ENCODE measurements around the gene ABCB9. TPM values are rescaled to one million over a fixed set of nuclear protein-coding genes. Genes with fewer than 3 reads are reported as not detected.

Gene ABCB9
- total RNA-seq, 1 donor from 2014 or later = 9.6 TPM

DNA sequence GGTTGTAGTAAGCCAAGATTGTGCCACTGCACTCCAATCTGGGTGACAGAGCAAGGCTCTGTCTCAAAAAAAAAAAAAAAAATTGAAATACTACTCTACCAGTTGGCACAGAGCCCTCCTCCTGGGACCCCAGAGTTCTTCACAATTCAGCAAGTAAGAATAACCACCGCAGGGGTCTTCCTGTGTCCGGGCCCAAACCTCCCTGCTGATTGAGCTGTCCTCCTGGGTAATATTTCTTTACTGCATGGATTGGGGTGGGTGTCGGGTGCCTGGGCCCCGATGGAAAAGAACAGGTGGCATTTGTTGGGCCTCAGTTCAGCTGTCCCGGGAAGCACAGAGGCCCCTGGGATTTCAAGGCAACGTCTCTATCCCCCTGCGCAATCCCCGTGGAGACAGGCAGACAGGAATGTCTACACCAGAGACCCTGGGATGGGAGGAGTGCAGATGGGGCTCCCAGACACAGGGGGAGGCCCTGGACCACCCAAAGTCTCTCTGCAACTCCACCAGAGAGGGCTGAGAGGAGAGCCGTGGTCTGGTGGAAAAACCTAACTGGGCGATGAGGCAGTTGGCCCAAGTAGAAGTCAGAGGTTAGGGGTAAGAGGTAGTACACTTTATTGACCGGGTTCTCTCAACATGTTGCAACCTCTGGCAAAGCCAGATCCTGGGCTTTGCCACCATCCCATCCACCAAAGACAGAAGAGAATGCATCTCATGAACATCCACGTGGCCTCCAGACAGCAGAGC, 37.7 kb downstream of the ABCB9 start:
- H3K36me3 Mint-ChIP-seq = no peaks in the 10 kb centered on the region
- DNase-seq (ENCODE audit: extremely low spot score, unreplicated experiment) = no peak
- H3K27ac Mint-ChIP-seq = no peak overlapping the region
- no peak overlapping the region for H3K4me3 Mint-ChIP-seq
- no peaks in the 10 kb centered on the region for H3K9me3 Mint-ChIP-seq
- no peaks in the 10 kb centered on the region for H3K4me1 Mint-ChIP-seq (ENCODE audit: unreplicated experiment)
- H3K27me3 Mint-ChIP-seq = no peaks in the 10 kb centered on the region
- TF ChIP-seq, protein P1, sequence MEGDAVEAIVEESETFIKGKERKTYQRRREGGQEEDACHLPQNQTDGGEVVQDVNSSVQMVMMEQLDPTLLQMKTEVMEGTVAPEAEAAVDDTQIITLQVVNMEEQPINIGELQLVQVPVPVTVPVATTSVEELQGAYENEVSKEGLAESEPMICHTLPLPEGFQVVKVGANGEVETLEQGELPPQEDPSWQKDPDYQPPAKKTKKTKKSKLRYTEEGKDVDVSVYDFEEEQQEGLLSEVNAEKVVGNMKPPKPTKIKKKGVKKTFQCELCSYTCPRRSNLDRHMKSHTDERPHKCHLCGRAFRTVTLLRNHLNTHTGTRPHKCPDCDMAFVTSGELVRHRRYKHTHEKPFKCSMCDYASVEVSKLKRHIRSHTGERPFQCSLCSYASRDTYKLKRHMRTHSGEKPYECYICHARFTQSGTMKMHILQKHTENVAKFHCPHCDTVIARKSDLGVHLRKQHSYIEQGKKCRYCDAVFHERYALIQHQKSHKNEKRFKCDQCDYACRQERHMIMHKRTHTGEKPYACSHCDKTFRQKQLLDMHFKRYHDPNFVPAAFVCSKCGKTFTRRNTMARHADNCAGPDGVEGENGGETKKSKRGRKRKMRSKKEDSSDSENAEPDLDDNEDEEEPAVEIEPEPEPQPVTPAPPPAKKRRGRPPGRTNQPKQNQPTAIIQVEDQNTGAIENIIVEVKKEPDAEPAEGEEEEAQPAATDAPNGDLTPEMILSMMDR (conservative IDR thresholded peaks at IDR 0.05) = no peak

DNA sequence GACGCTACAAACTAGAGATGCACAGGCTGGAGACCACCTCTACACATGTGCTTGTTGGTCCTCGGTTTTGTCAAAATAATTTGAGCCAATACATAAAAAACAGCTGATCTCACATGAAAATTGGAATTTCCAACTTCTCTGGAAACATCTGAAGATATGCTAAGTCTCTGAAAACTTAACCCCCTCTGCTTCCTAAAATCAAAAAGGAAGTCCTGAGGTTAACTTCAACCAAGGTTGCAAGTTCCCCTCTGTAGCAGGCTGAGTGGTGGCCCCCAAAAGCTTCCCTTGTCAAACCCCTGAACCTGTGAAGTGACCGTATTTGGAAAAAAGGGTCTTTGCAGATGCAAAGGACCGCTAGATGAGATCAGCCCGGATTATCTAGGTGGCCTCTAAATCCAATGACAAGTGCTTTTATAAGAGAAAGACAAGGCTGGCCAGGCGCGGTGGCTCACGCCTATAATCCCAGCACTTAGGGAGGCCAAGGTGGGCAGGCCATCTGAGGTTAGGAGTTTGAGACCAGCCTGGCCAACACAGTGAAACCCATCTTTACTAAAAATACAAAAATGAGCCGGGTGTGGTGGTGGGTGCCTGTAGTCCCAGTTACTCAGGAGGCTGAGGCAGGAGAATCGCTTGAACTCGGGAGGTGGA, 38.4 kb downstream of the ABCB9 start:
- TF ChIP-seq, protein P1 (conservative IDR thresholded peaks at IDR 0.05) = no peak
- no peaks in the 10 kb centered on the region for H3K9me3 Mint-ChIP-seq
- no peak for DNase-seq (ENCODE audit: extremely low spot score, unreplicated experiment)

DNA sequence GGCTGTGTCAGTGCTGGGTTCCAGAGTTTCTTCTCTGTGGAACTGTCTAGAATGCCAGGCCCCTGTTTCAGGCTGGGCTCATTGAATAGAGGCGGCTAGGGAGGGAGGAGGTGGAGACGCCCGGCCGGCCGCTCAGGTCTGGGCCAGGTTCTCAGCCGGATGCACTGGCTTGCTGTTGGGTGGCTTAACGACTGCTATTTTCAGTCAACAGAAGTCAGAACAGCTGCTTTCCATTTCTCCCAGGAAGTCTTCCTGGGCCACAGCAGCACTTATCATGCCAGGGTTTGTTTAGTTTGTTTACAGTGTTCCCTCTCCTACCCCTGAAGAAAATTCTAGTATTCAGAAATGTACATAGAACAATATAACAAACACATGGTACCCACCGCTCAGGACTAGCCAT, 44.3 kb downstream of the ABCB9 start:
- DNase-seq (ENCODE audit: extremely low spot score, unreplicated experiment) = no peak
- no peaks in the 10 kb centered on the region for H3K9me3 Mint-ChIP-seq
- H3K27me3 Mint-ChIP-seq = no peaks in the 10 kb centered on the region
- H3K36me3 Mint-ChIP-seq = no peaks in the 10 kb centered on the region
- peaks cover 3% of the 10 kb centered on the region for H3K4me1 Mint-ChIP-seq (ENCODE audit: unreplicated experiment)
- H3K4me3 Mint-ChIP-seq = no peak overlapping the region
- TF ChIP-seq, protein P1 (conservative IDR thresholded peaks at IDR 0.05) = no peak
- H3K27ac Mint-ChIP-seq = no peak overlapping the region

More for the DNA sequence above, 38.4 kb downstream of the ABCB9 start:
- H3K4me1 Mint-ChIP-seq (ENCODE audit: unreplicated experiment) = no peaks in the 10 kb centered on the region
- H3K27me3 Mint-ChIP-seq = no peaks in the 10 kb centered on the region
- H3K4me3 Mint-ChIP-seq = no peak overlapping the region
- H3K27ac Mint-ChIP-seq = no peak overlapping the region
- H3K36me3 Mint-ChIP-seq = no peaks in the 10 kb centered on the region

DNA sequence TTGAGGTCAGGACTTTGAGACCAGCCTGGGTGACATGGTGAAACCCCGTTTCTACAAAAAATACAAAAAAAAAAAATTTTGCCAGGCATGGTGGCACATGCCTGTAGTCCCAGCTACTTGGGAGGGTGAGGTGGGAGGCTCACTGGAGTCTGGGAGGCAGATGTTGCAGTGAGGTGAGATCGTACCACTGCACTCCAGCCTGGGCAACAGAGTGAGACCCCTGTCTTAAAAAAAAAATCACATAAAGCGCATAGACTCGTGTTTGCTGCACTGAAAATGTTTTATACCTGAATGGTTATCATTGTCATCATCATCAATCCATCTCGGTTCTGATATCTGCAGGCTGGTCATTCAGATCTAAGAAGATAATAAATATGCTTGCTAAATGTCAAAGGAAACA, 45.6 kb downstream of the ABCB9 start:
- Mint-ChIP-seq H3K27ac (no peak overlapping the region), H3K4me1 (ENCODE audit: unreplicated experiment) (peaks cover 3% of the 10 kb centered on the region), H3K27me3 (no peaks in the 10 kb centered on the region), H3K36me3 (no peaks in the 10 kb centered on the region), H3K4me3 (no peak overlapping the region), H3K9me3 (no peaks in the 10 kb centered on the region)
- TF ChIP-seq, protein P1 (conservative IDR thresholded peaks at IDR 0.05) = no peak
- DNase-seq (ENCODE audit: extremely low spot score, unreplicated experiment) = no peak

DNA sequence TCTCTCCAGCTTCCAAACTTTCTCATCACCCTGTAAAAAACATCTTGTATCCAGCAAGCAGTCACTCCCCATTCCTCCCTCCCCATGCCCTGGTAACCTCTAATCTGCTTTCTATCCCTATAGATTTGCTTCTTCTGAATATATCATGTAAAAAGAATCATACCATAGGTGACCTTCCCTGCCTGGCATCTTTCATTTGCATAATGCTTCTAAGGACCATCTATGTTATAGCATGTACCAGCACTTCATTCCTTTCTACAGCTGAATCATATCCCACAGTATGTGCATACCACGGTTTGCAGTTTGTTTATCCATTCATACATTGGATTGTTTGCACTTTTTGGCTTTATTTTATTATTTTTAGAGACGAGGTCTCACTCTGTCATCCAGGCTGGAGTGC, 47.4 kb downstream of the ABCB9 start:
- TF ChIP-seq, protein P1 (conservative IDR thresholded peaks at IDR 0.05) = no peak
- no peak overlapping the region for H3K27ac Mint-ChIP-seq
- no peak for DNase-seq (ENCODE audit: extremely low spot score, unreplicated experiment)
- peaks cover 3% of the 10 kb centered on the region for H3K4me1 Mint-ChIP-seq (ENCODE audit: unreplicated experiment)
- no peak overlapping the region for H3K4me3 Mint-ChIP-seq
- H3K9me3 Mint-ChIP-seq = no peaks in the 10 kb centered on the region
- H3K36me3 Mint-ChIP-seq = no peaks in the 10 kb centered on the region
- H3K27me3 Mint-ChIP-seq = no peaks in the 10 kb centered on the region

Measured in type B pancreatic cell (in vitro differentiated cells).